Ishikawa (cell line): ENCODE data around the gene STX1B.

Experiments
- CEBPB ChIP-seq: IDR thresholded peaks from 2 replicates; pipeline ENCODE4 v1.6.1; 2012
- EP300 ChIP-seq: IDR thresholded peaks from 2 replicates; pipeline ENCODE4 v1.6.1; 2012; ENCODE audit warnings: borderline replicate concordance
- FOXM1 ChIP-seq: IDR thresholded peaks from 2 replicates; pipeline ENCODE4 v1.6.1; 2012; ENCODE audit warnings: low read depth, borderline replicate concordance
- REST ChIP-seq: IDR thresholded peaks from 2 replicates; pipeline ENCODE4 v1.6.1; 2012; ENCODE audit warnings: low read depth, mild to moderate bottlenecking
- TAF1 ChIP-seq: IDR thresholded peaks from 2 replicates; pipeline ENCODE4 v1.6.1; 2012; ENCODE audit warnings: low read depth, mild to moderate bottlenecking

GRCh38 chr16:31042866-31043265 is 32.4 kb upstream of the STX1B start:
- TF ChIP-seq FOXM1 = no peak
- TF ChIP-seq TAF1 = no peak
- no peak for TF ChIP-seq CEBPB
- no peak for TF ChIP-seq EP300
- TF ChIP-seq REST = peak; percentile 37; the same call in 1 of the 2 replicates
